ENCODE data around the gene UNC5C. TPM values are rescaled to one million over a fixed set of nuclear protein-coding genes. Genes with fewer than 3 reads are reported as not detected.
"Not testable (repeated sequence)": the region's sequence is repeated elsewhere in the genome, so short reads cannot be mapped to it uniquely, and the experiment has no call there.

UNC5C gene
- total RNA-seq, 1 experiment from 2014 or later, result not detected

- DNase-seq (ENCODE audit: low read depth), result no peak
Measured at GRCh38 chr4:95181996-95182306, 366.8 kb downstream of the UNC5C start.

GRCh38 chr4:95181243-95181995 lies 367.4 kb downstream of the UNC5C start:
- peak; percentile 33 for DNase-seq (ENCODE audit: low read depth)

GRCh38 chr4:95180531-95181242 lies 368.1 kb downstream of the UNC5C start:
- no peak for DNase-seq (ENCODE audit: low read depth)

GRCh38 chr4:95178938-95179337 lies 369.8 kb downstream of the UNC5C start:
- DNase-seq (ENCODE audit: low read depth), result no peak

GRCh38 chr4:95171377-95171776 lies 377.4 kb downstream of the UNC5C start:
- DNase-seq (ENCODE audit: low read depth), result not testable (repeated sequence)

GRCh38 chr4:95170176-95170575 lies 378.6 kb downstream of the UNC5C start:
- DNase-seq (ENCODE audit: low read depth), result no peak

- no peak for DNase-seq (ENCODE audit: low read depth)
Measured at GRCh38 chr4:95167805-95168204, 381.0 kb downstream of the UNC5C start.

GRCh38 chr4:95165926-95166524 lies 382.7 kb downstream of the UNC5C start:
- peak; percentile 29 for DNase-seq (ENCODE audit: low read depth)

GRCh38 chr4:95162867-95163266 lies 385.9 kb downstream of the UNC5C start:
- no peak for DNase-seq (ENCODE audit: low read depth)

GRCh38 chr4:95161781-95162469 lies 386.8 kb downstream of the UNC5C start:
- no peak for DNase-seq (ENCODE audit: low read depth)

- DNase-seq (ENCODE audit: low read depth), result no peak
Measured at GRCh38 chr4:95159384-95159783, 389.4 kb downstream of the UNC5C start.

GRCh38 chr4:95158626-95159025 lies 390.1 kb downstream of the UNC5C start:
- no peak for DNase-seq (ENCODE audit: low read depth)

- no peak for DNase-seq (ENCODE audit: low read depth)
Measured at GRCh38 chr4:95158045-95158444, 390.7 kb downstream of the UNC5C start.

GRCh38 chr4:95157596-95157995 lies 391.2 kb downstream of the UNC5C start:
- DNase-seq (ENCODE audit: low read depth), result no peak

- DNase-seq (ENCODE audit: low read depth), result no peak
Measured at GRCh38 chr4:95156452-95156765, 392.4 kb downstream of the UNC5C start.

GRCh38 chr4:95155759-95156451 lies 392.9 kb downstream of the UNC5C start:
- peak; percentile 2 for DNase-seq (ENCODE audit: low read depth)

GRCh38 chr4:95153182-95153581 lies 395.6 kb downstream of the UNC5C start:
- no peak for DNase-seq (ENCODE audit: low read depth)

- DNase-seq (ENCODE audit: low read depth), result no peak
Measured at GRCh38 chr4:95151255-95151654, 397.5 kb downstream of the UNC5C start.

- no peak for DNase-seq (ENCODE audit: low read depth)
Measured at GRCh38 chr4:95142932-95143331, 405.8 kb downstream of the UNC5C start.

- peak; percentile 4 for DNase-seq (ENCODE audit: low read depth)
Measured at GRCh38 chr4:95141361-95141760, 407.4 kb downstream of the UNC5C start.

GRCh38 chr4:95139424-95139823 lies 409.3 kb downstream of the UNC5C start:
- not testable (repeated sequence) for DNase-seq (ENCODE audit: low read depth)

GRCh38 chr4:95134016-95134415 lies 414.8 kb downstream of the UNC5C start:
- DNase-seq (ENCODE audit: low read depth), result not testable (repeated sequence)

Data from Daoy (cell line).